Measurements from ENCODE around the gene PEX11G.

PEX11G gene

DNA sequence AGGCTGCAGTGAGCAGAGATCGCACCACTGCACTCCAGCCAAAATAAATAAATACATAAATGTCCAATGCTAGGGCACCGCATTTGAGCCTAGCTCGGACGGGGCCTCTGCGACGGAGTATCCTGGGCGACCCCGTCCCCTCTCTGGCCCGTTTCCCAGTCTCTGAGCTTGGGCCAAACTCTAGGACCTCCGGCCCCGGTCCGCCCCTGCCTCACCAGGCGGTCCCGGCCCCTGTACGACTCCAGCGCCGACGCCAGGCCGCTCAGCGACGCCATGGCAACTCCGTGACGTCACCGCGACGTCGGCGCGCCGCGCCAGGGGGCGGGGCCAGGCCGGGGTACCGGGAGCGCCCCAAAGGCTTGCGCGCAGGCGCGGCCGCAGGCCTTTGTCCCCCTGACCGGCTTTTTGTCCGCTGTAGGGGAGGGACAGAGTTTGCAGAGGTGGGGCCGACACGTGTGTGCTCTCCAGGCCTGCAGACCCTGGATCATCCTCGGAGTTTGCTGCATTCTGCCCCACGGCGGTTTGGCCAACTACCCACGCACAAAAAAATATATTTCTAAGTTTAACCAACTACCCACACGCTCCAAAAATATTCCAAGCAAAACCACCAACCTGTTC is at the start of gene PEX11G:
Gene PEX11G, minus strand, starts transcription at position 300 of the 618 bp plus-strand sequence. Its CDS starts 25 bp downstream, at position 275.
- DNase-seq (ENCODE audit: low read depth in 2 of 2): peak; percentile 68 to 88

DNA sequence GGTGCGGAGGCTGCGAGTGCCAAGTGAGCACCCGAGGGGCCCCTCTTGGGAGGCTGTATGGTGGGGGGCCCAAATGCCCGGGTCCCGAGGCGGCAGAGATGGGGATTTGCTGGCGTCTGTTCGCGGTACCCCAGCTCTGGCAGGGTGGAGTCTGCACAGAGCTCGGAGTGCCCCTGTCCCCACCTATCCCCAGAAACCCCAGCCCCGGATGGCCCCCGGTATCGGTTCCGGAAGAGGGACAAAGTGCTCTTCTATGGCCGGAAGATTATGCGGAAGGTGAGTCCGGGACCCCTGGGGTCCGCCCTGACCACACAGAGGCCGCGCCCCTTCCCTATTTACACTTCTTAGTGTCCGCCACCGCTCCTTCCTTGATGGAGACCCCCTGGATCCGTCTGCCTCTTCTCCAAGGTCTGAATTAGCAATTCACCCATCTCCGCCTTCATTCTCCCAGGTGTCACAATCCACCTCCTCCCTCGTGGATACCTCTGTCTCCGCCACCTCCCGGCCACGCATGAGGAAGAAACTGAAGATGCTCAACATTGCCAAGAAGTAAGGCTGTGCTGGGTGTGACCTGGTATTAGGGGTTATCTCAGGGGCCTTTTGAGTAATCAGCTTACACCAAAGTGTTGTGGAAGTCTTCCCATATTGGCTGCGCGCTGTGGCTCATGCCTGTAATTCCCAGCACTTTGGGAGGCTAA is 47.3 kb upstream of the PEX11G start:
- no peak for DNase-seq (ENCODE audit: low read depth in 2 of 2)

DNA sequence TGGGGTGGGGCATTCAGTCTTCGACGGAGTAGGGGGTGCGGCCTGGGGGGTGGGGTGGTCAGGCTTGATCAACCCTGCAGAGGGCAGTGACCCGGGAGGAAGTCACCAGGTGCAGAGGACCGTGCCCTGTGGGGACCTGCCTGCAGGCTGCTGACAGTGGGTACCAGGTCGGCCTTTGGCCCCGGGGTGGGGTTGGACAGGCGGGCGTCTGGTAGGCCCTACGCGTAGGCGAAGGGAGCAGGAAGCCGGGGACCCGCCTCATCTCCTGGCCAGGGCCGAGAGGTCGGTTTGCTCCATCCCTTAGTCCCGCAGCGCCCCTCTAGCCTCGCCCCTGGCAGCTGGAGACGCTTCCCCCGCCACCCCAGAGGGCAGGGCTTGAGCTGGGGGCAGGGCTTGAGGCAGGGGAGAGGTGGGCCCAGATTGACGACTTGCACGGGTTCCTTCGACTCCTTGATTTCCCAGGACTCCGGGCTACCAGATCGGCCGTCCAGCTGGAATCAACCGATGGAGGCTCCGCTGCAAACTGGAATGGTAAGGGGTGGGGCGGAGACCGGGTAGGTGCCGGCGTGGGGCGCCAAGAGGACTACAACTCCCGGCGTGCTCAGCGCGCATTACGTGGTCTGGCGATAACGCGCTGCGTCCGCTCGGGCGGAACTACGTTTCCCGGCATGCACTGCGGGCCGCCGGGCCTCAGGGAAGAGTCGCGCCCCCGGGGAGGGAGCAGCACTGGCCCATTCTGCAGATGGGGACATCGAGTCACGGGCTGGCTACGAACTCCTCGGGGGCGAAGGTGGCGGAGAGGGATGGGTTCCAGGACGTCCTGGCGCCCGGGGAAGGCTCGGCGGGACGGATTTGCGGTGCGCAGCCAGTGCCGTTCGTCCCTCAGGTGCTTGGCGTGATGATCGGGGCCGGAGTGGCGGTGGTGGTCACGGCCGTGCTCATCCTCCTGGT is 46.5 kb upstream of the PEX11G start, which contains the start of gene PNPLA6:
Gene PNPLA6, plus strand, starts transcription at position 671 of the 951 bp plus-strand sequence. Its CDS starts 72 bp downstream, at position 743.
- DNase-seq (ENCODE audit: low read depth in 2 of 2): peak; percentile 74 to 89

DNA sequence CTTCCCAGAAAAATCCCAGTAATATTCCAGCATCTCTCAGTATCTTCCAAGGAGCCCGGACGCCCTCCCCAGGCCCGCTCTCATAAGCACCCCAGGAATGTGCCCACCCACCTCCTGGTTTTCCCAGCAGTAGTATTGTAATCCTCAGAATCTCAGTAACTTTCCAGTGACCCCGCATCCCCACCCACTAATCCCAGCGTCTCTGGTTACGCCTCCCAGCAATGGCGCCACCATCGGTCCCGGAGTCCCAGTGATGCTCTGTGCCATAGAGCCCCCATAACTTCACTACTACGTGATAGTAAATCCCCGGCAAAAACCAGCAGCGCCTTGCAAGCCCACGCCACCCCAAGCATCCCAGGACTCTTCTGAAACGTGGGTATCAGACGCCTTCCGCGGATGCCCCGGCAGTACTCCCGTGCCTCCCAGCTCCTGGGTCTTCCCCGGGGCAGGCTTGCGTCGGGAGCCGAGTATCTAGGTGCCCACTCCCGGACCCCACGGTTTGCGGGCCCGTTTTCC is 45.8 kb upstream of the PEX11G start:
- DNase-seq (ENCODE audit: low read depth in 2 of 2): no peak

DNA sequence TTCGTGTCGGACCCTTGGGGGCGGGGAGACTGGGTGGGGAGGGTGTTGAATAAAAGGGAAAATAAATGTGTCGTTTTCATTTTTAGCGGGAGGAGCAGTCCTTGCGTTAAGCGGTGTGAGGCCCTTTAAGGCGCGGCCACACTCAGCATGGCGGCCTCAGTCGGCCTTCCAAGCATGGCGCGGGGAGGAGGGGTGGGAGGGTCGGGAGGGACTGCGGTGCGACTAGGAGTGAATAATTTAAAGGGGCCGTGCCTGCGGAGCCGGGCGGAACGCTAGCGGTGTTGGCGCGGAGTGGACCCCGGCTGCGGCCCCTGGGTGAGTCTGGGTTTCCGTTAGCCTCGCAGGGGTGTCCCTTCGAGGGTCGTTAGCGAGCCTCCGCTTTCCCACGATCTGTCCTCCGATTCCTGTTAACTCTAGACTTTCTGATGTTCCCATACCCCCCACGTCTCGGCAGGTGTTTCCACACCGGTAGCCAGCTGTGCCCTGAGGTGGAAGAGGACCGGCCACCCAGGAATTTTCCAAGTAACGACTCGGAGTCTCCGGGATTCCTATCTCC is 45.2 kb upstream of the PEX11G start:
- DNase-seq (ENCODE audit: low read depth in 2 of 2): peak; percentile 61 to 66

DNA sequence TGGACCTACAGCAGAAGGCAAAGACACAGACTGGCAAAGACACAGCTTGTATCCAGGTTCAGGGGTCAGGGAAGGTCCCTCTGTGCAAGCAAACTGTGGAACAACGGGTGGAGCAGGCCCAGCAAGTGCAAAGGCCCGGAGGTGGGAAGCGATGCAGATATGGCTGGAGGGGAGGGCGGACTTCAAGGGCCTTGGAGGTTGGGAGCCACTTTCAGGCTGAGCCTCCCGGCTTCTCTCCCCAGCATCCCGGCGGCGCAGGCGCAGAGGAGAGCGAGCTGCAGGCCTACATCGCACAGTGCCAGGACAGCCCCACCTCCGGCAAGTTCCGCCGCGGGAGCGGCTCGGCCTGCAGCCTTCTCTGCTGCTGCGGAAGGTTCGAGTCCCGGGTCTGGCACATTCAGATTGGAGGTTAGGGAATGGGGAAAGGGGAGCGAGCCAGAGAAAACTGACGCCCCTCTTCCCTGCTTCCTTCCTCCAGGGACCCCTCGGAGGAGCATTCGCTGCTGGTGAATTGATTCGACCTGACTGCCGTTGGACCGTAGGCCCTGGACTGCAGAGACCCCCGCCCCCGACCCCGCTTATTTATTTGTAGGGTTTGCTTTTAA is 44.5 kb upstream of the PEX11G start:
- no peak for DNase-seq (ENCODE audit: low read depth in 2 of 2)

DNA sequence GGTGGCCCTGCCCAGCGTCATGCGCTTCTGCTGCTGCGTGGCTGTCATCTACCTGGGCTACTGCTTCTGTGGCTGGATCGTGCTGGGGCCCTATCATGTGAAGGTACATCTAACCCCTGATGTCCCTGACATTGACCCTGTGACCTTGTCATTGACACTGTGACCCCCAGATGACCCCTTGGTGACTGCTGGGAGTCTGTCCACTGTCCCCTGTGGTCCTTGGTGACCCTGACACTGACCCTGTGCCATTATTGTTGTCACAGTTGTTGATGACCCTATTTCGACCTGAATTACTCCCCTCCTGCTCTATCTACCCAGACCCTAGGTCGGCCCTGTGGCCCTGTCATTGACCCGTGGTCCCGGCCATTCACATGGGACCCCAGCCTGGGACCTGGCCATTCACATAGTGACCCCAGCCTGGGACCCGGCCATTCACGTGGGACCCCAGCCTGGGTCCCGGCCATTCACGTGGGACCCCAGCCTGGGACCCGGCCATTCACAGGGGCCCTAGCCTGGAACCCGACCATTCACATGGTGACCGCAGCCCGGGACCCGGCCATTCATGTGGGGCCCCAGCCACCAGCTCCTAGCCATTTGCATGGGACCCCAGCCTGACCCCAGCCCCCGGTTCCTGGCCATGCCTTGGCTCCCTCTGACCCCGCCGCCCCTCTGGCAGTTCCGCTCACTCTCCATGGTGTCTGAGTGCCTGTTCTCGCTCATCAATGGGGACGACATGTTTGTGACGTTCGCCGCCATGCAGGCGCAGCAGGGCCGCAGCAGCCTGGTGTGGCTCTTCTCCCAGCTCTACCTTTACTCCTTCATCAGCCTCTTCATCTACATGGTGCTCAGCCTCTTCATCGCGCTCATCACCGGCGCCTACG is 41.0 kb upstream of the PEX11G start:
- no peak for DNase-seq (ENCODE audit: low read depth in 2 of 2)

DNA sequence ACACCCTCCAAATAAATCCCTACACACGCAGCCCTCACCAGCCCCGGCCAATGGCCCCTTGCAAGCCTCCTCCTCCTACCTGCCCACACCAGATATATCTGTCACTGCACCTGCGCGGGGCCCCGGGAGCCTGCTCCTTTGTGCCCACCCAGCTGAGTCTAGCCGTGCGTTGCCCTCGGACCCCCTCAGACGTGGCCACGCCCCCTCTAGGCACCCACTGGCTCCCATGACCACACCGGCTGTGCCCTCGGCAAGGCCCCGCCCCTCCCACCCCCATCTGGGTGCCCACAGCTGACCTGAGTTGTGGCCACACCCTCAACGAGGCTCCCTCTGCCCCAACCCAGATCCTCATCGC is 40.4 kb upstream of the PEX11G start:
- DNase-seq (ENCODE audit: low read depth in 2 of 2): no peak

DNA sequence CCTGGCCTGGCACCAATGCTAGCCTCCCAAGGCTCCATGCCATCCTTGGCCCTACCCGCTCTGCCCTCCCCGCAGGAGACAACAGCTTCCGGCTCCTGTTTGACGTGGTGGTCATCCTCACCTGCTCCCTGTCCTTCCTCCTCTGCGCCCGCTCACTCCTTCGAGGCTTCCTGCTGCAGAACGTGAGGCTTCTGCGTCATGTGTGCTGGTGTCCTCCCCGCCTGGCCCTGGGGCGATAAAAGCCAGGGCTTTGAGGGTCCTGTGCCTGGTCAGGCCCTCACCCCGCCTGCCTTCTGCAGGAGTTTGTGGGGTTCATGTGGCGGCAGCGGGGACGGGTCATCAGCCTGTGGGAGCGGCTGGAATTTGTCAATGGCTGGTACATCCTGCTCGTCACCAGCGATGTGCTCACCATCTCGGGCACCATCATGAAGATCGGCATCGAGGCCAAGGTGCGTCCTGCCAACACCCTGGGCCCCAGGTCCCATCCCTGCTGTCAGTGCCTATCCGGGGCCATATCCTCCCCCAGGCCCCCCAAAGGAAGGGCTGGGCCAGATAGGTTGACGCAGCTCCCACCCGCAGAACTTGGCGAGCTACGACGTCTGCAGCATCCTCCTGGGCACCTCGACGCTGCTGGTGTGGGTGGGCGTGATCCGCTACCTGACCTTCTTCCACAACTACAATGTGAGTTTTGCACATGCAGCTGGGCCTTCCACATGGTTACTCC is 39.8 kb upstream of the PEX11G start:
- no peak for DNase-seq (ENCODE audit: low read depth in 2 of 2)

DNA sequence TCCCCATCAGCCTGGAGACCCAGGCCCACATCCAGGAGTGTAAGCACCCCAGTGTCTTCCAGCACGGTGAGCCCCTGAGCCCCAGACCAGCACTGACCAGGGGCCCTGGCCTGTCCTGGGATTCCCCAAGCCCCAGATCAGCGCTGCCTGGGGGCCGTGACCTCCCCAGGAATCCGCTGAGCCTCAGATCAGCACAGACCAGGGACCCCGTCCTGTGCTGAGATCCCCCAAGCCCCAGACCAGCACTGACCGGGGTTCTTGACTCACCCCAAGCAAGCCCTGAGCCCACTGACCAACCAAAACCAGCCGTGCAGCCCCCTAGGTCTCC is 39.3 kb upstream of the PEX11G start:
- no peak for DNase-seq (ENCODE audit: low read depth in 2 of 2)

DNA sequence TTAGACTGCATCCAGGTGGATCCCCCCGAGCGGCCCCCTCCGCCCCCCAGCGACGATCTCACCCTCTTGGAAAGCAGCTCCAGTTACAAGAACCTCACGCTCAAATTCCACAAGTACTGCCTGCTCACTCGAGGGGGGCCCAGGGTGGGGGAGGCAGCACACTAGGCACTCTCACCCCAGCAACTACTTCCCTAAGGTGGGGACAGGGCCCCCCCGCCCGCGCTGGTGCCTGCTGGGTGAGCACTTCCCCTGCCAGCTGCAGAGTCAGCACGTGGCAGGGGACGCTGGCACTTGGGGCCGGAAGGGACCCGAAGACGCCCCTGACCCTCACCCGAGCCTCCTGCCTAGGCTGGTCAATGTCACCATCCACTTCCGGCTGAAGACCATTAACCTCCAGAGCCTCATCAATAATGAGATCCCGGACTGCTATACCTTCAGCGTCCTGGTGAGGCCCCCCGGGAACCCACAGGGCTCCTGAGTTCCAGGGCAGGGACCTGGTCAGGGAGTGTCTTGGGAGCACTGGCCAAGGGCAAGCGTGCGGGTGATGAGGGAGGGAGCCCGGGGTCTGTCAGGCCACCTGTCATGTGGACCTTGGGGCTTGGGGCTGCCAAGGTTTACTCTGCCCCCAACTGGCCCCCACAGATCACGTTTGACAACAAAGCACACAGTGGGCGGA is 38.8 kb upstream of the PEX11G start:
- DNase-seq (ENCODE audit: low read depth in 2 of 2): no peak

DNA sequence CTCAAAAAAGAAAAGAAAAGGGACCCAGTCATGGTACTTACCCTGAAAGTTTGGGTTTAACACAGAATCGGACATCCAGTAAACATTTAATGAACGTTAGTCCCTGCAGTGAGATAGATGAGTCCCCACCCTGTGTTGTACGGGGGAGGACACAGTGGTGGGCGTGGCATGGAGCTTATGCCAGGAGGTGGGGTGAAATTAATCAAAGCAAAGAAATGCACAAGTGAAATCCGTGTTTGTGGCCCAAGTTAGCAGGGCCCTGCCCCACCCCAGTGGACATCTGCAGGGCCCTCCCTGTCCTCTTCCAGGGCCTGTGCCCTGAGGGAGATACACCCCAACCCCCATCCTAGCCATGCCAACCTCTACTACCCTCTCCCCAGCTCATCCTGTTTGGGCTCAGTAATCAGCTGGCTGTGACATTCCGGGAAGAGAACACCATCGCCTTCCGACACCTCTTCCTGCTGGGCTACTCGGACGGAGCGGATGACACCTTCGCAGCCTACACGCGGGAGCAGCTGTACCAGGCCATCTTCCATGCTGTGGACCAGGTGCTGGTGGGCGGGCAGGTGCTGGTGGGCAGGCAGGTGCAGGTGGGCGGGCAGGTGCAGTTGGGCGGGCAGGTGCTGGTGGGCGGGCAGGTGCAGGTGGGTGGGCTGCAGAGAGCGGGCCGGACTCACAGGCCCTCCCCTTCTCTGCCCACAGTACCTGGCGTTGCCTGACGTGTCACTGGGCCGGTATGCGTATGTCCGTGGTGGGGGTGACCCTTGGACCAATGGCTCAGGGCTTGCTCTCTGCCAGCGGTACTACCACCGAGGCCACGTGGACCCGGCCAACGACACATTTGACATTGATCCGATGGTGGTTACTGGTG is 37.5 kb upstream of the PEX11G start:
- no peak for DNase-seq (ENCODE audit: low read depth in 2 of 2)

DNA sequence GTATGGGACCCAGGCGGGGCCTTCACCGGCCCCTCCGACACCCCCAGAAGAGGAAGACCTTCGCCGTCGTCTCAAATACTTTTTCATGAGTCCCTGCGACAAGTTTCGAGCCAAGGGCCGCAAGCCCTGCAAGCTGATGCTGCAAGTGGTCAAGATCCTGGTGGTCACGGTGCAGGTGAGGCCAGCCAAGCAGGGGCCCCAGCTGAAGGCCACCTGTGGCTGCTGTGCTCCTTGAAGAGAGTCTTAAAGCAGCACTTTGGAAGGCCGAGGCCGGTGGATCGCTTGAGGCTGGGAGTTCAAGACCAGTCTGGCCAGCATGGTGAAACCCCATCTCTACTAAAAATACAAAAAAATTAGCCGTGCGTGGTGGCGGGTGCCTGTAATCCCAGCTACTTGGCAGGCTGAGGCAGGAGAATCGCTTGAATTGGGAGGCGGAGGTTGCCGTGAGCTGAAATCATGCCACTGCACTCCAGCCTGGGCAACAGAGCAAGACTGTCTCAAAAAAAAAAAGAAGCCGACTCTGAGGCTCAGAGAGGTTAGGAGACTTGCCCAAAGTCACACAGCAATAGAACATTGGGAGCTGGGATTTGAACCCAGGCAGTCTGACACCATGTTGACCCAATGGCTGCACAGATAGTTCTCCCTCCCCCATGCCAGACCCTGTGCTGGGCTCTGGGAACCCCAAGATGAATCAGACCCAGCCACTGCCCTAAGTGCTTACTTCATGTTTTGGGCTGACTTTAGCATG is 36.3 kb upstream of the PEX11G start:
- DNase-seq (ENCODE audit: low read depth in 2 of 2): no peak

DNA sequence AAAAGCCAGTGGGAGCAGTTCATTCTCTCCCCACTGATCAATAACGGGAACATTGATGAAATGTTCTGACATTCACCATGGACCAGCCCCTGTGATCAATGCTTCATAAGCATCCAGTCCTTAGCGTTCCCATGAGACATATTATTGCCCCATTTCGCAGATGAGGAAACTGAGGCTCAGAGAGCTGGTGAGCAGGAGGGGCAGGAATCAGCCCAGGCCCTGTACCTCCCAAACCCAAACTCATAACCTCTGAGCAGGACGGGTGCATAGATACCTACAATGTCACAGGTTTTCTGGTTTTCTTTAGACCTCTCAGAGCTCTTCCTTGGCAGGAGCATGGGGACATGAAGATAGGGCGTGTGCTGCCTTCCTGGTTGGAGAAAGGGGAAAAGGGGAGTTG is 35.7 kb upstream of the PEX11G start:
- no peak for DNase-seq (ENCODE audit: low read depth in 2 of 2)

DNA sequence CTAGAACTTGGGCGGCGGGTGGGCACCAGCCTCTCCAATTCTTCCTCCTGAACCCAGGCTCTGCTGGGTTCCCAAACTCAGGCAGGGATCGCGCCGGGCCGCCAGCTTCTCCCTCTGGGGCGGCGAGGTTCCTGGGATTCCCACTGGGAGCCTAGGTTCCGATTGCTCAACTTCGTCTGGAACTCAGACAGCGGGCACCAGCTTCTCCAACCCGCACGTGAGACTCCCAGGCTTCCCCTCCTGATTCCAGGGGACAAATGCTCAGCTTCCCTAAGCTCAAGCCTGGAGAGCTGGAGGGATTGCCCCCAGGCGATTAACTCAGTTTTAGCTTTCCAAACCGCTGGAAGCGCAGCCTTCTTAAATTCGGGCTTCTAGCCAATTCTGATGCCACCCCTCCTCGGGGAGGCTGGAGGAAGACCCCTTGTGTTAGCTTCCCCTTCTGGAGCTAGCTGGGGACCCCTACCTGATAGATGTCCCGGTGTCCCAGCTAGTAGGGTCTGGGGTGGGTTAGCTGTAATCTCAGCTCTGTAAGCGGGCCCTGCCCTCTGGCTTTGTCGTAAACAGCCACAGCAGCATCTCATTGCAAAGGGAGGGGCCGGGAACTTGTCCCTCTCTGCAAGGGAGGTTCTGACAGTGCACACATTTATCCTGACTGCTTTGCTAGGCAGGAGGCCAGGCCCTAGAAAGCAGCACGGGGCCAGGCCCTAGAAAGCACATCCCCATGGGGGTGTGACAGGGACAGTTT is 34.3 kb upstream of the PEX11G start:
- DNase-seq (ENCODE audit: low read depth in 2 of 2): no peak

DNA sequence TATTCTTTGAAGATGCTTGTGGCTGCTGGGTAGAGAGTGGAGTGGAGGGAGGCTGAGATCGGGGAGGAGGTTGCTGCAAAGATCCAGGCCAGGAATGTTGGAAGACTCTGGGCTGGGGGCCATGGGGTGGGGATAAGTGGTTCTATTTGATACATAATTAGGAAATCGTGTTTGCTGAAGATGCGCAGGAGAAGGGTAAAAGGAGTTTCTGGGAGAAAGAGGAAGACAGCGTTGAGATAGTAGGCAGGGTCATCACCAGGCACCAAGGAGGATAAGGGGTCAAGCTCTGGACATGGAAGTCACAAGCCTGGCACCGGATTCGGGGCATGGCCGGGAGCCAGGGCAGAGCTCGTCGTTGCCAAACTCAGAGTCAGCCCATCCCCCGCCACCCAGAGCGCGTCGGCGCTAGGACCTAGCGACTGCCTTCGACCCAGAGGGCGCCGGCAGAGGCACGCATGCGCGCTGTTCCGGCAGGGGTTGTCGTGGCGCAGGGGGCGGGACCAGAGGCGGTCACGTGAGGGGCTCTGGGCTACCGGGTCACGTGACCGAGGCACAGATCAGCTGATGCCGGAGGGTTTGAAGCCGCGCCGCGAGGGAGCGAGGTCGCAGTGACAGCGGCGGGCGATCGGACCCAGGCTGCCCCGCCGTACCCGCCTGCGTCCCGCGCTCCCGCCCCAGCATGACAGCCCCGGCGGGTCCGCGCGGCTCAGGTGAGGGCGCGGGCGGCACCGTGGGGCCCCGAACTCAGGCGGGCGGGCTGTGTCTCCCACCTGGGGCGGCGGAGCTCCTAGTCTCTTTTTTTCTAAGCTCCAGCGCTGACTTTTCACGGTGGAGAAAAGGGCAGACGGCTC is 33.5 kb upstream of the PEX11G start, which contains the start of gene MCOLN1:
Gene MCOLN1, plus strand, starts transcription at position 553 of the 851 bp plus-strand sequence. Its CDS starts 127 bp downstream, at position 680.
- DNase-seq (ENCODE audit: low read depth in 2 of 2): peak; percentile 99

Measured in stimulated activated CD4-positive, alpha-beta T cell treated with anti-CD3 and anti-CD28 coated beads, Interleukin-1b, Interleukin-23, amount 100 ng/mL, for 1 hour (primary cell).